ENCODE data around the gene ESD.

The ESD gene

GRCh38 chr13:46747031-46747820 lies 49.7 kb downstream of the ESD start:
- no peaks in the 10 kb centered on the region for H3K9me3 ChIP-seq (ENCODE audit: control insufficient read depth, insufficient read depth, low read length)
- H3K4me1 ChIP-seq (ENCODE audit: insufficient read depth, low read length) = no peaks in the 10 kb centered on the region
- H3K9ac ChIP-seq (ENCODE audit: low read depth, low read length) = no peak overlapping the region
- peaks cover 7% of the 10 kb centered on the region for H3K36me3 ChIP-seq (ENCODE audit: insufficient read depth, low read length)

- Histone ChIP-seq H3K9me3 (ENCODE audit: control insufficient read depth, insufficient read depth, low read length) (no peaks in the 10 kb centered on the region), H3K4me1 (ENCODE audit: insufficient read depth, low read length) (no peaks in the 10 kb centered on the region), H3K9ac (ENCODE audit: low read depth, low read length) (no peak overlapping the region), H3K36me3 (ENCODE audit: insufficient read depth, low read length) (peaks cover 4% of the 10 kb centered on the region)
These were observed 51.3 kb downstream of the ESD start for GRCh38 chr13:46745706-46746105.

DNA sequence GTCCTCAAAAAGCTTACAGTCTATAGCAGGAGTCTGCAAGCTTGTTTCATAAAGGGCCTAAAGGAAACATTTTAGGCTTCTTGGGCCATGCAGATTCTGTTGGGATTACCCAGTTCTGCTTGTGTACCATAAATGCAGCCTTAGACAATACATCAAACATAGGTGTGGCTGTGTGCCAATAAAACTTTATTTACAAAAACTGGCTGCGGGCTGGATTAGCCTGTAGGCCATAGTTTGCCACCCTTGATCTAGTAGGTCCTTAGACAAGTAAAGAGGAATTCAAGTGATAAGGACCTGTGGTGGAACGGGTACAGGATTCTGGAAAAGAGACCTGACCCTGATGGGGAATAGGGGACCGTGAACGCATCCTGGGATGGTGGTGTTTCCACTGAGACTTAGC lies 51.9 kb downstream of the ESD start:
- Histone ChIP-seq H3K9me3 (ENCODE audit: control insufficient read depth, insufficient read depth, low read length) (no peaks in the 10 kb centered on the region), H3K9ac (ENCODE audit: low read depth, low read length) (no peak overlapping the region), H3K4me1 (ENCODE audit: insufficient read depth, low read length) (no peaks in the 10 kb centered on the region), H3K36me3 (ENCODE audit: insufficient read depth, low read length) (no peaks in the 10 kb centered on the region; the same call in 1 of the 2 replicates)

GRCh38 chr13:46743191-46743590 lies 53.8 kb downstream of the ESD start:
- Histone ChIP-seq H3K9ac (ENCODE audit: low read depth, low read length) (no peak overlapping the region), H3K9me3 (ENCODE audit: control insufficient read depth, insufficient read depth, low read length) (no peaks in the 10 kb centered on the region), H3K4me1 (ENCODE audit: insufficient read depth, low read length) (no peaks in the 10 kb centered on the region), H3K36me3 (ENCODE audit: insufficient read depth, low read length) (no peaks in the 10 kb centered on the region; the same call in 1 of the 2 replicates)

DNA sequence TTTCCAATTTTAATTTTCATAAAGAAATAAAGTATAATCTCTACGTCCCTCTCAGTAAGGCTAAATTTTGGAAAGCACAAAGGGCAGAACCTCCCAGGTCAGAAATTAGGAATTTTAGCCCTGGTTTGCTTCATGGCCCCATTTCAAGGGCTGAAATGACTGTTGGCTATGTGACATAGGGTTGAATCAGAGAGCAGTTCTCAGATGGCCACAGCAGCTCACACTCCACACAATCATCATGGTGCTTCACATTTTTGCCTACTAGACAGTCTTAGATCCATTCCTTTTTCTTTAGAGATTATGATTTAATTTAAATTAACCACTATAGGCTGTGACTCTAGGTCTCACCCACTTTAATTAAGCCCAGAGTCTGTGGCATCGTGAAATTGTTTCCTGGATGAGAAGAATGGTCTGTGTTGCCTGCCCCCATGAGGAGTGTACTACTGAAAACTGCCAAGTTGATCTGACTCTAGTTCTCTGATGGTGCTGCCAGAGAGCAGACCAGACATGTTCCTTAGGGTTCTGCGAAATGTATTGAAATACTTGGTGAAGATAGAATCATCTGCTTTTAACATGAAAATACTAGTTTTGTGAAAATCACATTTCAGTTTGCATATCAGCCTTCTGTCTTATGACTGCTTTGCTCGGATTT lies 57.4 kb downstream of the ESD start:
- Histone ChIP-seq H3K9me3 (ENCODE audit: control insufficient read depth, insufficient read depth, low read length) (no peaks in the 10 kb centered on the region), H3K4me1 (ENCODE audit: insufficient read depth, low read length) (no peaks in the 10 kb centered on the region), H3K9ac (ENCODE audit: low read depth, low read length) (no peak overlapping the region), H3K36me3 (ENCODE audit: insufficient read depth, low read length) (no peaks in the 10 kb centered on the region; the same call in 1 of the 2 replicates)

DNA sequence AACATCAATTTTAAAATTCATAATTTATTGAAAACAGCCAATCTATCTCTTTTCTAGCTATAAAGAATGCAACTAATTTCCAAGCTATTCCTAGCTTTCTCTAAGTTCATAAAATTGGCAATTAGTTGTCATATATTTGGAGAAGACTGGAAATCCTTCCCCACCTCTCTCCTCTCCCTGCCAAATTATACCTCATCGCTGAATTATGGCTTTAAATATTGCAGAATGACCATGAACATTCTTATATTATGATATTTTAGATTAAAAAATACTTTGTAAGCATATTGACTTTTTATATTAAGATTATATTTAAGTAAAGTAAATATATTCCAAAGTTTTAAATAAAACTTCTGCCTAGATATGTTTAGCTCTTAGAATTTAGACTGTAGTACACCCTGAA lies 58.2 kb downstream of the ESD start:
- no peaks in the 10 kb centered on the region for H3K4me1 ChIP-seq (ENCODE audit: insufficient read depth, low read length)
- no peak overlapping the region for H3K9ac ChIP-seq (ENCODE audit: low read depth, low read length)
- H3K9me3 ChIP-seq (ENCODE audit: control insufficient read depth, insufficient read depth, low read length) = no peaks in the 10 kb centered on the region
- H3K36me3 ChIP-seq (ENCODE audit: insufficient read depth, low read length) = no peaks in the 10 kb centered on the region; the same call in 1 of the 2 replicates

DNA sequence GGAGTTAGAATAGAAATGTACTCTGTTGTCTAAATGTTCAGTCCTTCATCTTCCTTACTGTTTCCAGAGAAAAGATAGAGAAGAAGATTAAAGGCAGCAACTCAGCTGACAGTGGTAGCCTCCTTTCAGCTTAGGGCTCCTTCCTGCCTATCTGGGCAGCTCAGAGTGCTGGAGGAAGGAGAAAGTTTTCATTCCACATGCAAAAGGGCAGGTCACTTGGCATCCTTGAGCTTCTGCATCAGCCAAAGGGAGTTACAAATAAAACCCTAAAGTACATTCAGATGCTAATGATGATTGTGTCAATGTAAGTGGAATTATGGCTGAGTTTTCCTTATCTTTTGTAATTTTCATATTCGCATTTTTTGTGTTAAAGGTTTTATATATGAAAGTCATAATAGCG lies 58.9 kb downstream of the ESD start:
- Histone ChIP-seq H3K9ac (ENCODE audit: low read depth, low read length) (no peak overlapping the region), H3K36me3 (ENCODE audit: insufficient read depth, low read length) (no peaks in the 10 kb centered on the region), H3K4me1 (ENCODE audit: insufficient read depth, low read length) (no peaks in the 10 kb centered on the region), H3K9me3 (ENCODE audit: control insufficient read depth, insufficient read depth, low read length) (no peaks in the 10 kb centered on the region)

DNA sequence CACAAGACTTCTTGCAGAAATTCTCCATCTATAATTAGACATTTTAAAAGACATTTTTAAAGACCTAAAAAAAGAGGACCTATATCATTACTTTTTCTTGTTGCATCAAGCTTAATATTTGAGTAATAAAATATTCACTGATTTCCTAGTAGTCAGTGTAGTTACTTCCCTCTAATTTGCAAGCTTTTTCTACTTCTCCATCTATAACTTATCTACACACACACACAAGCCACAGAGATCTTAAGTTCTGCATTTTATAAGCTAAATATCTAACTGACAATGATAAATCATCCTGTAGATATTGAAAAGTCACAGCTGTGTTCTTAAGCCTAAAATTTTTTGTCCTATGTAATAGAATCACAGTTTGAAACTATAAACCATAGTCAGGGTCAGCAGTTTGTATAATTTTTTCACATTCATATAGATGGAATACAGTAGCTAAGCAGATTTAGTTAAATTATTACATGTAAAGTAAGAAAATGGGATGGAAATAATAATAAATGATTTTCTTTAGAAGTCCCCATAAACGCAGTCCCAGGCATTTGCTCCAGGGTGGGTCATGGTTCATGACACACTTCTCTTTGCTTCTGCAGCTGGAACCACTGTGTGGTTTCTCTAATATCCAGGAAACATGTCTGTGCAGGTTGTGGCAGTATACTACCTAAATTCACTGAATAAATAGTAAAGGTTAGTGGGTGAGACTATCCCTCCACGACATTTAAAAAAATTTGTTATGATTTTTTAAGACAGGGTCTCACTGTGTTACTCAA lies 60.2 kb downstream of the ESD start:
- Histone ChIP-seq H3K36me3 (ENCODE audit: insufficient read depth, low read length) (no peaks in the 10 kb centered on the region), H3K4me1 (ENCODE audit: insufficient read depth, low read length) (no peaks in the 10 kb centered on the region), H3K9ac (ENCODE audit: low read depth, low read length) (no peak overlapping the region), H3K9me3 (ENCODE audit: control insufficient read depth, insufficient read depth, low read length) (no peaks in the 10 kb centered on the region)

DNA sequence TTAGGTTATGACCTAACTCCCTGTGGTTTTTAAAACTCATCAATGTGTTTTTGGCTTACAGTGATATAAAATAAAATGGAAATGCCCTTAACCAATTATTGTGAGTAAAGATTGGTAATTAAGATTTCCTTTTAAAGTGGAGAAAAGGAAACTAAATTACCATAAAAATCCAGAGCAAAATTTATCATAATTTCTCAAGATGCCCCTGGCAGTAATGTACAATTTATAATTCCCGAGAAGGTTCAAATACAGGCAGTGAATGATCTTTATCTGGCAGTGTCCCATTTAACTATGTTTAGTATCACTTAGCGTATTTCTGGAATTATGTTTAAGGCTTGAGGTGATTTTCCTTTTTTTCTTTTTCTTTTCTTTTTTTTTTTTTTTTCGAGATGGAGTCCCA lies 61.5 kb downstream of the ESD start:
- no peaks in the 10 kb centered on the region for H3K36me3 ChIP-seq (ENCODE audit: insufficient read depth, low read length)
- no peak overlapping the region for H3K9ac ChIP-seq (ENCODE audit: low read depth, low read length)
- H3K4me1 ChIP-seq (ENCODE audit: insufficient read depth, low read length) = no peaks in the 10 kb centered on the region
- no peaks in the 10 kb centered on the region for H3K9me3 ChIP-seq (ENCODE audit: control insufficient read depth, insufficient read depth, low read length)

DNA sequence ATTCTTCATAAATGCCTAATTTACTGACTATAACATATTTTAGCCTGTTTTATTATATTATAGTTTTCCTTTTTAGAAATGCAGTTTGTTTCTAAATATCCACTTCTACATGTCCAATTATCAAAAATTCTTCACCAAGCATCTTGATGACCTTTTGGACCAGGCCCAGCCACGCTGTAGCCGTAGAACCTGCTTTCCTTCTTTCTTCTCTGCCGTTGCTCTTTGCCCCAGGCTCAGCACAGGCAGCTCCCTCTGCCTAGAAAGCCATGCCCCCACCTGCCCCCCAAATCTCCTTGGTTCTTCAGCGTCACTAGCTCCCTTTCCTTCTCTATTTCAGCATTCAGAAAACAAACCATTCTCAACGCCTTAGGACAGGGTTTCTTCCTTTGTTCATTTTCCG lies 65.4 kb downstream of the ESD start:
- H3K9ac ChIP-seq (ENCODE audit: low read depth, low read length) = no peak overlapping the region
- no peaks in the 10 kb centered on the region for H3K9me3 ChIP-seq (ENCODE audit: control insufficient read depth, insufficient read depth, low read length)
- no peaks in the 10 kb centered on the region for H3K36me3 ChIP-seq (ENCODE audit: insufficient read depth, low read length)
- no peaks in the 10 kb centered on the region for H3K4me1 ChIP-seq (ENCODE audit: insufficient read depth, low read length)

DNA sequence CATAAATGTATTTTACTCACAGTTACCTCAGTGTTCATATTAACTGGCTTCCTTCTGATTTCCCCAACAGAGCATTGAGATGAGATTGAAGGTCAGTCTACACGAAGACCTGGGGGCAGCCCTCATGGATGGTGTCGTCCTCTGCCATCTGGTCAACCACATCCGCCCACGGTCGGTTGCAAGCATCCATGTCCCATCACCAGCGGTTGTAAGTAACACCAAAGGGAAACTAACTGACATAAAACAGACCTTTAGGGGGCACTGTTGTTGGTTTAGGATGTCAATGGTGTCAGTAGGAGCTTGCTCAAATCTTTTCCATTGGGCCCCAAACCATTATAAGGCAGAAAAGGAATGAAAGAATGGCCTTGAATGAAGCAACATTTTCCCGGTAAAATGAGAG lies 68.2 kb downstream of the ESD start:
- H3K36me3 ChIP-seq (ENCODE audit: insufficient read depth, low read length) = no peaks in the 10 kb centered on the region

GRCh38 chr13:46726347-46726746 lies 70.6 kb downstream of the ESD start:
- Histone ChIP-seq H3K36me3 (ENCODE audit: insufficient read depth, low read length) (no peaks in the 10 kb centered on the region; the same call in 1 of the 2 replicates), H3K9ac (ENCODE audit: low read depth, low read length) (no peak overlapping the region), H3K4me1 (ENCODE audit: insufficient read depth, low read length) (no peaks in the 10 kb centered on the region), H3K9me3 (ENCODE audit: control insufficient read depth, insufficient read depth, low read length) (no peaks in the 10 kb centered on the region)

More for the DNA sequence above, 68.2 kb downstream of the ESD start:
- H3K4me1 ChIP-seq (ENCODE audit: insufficient read depth, low read length) = no peaks in the 10 kb centered on the region
- H3K9ac ChIP-seq (ENCODE audit: low read depth, low read length) = no peak overlapping the region
- no peaks in the 10 kb centered on the region for H3K9me3 ChIP-seq (ENCODE audit: control insufficient read depth, insufficient read depth, low read length)
